HCT116 (cell line): Measurements from ENCODE around the gene NUDT4. TPM values are rescaled to one million over a fixed set of nuclear protein-coding genes. Genes with fewer than 3 reads are reported as not detected.

ENCODE experiments used
- ATAC-seq: fragments of 200-7000 bp; cut with Tn5 transposase; 2 replicates; pipeline ENCODE4 v1.9.1; 2020; ENCODE audit warnings: mild to moderate bottlenecking, moderate library complexity
- BruUV-seq: library from RNA; stranded (reverse); fragments of 400-500 nt; replicated peaks from 2 replicates; lab custom pipeline; 2021; lab: Mats Ljungman, UMichigan
- CTCF ChIA-PET: fragments of 300-600 bp; sonication (Branson Sonifier 250); formaldehyde crosslinking; loops from one replicate; lab custom pipeline; 2021; ENCODE audit warnings: antibody characterized with exemption; lab: Charles Lee
- POLR2A ChIA-PET: fragments of 300-600, 350-600 bp; sonication (Branson Sonifier 250); formaldehyde crosslinking; loops from one replicate; lab custom pipeline; 2021; ENCODE audit warnings: antibody characterized with exemption; lab: Charles Lee
- RAD21 ChIA-PET, 2 experiments: fragments of 300-600 bp; sonication (Branson Sonifier 250); formaldehyde crosslinking; loops; one replicate each; lab custom pipeline; 2023; ENCODE audit warnings: low total read pairs in 2 of 2; ENCODE audit not compliant: uncharacterized antibody in 2 of 2, unreplicated experiment in 2 of 2, low non-redundant PET in 1 of 2; lab: Charles Lee
- DNase-seq: peaks from one replicate; pipeline ENCODE4 v3.0.0-alpha.2; 2010; ENCODE audit warnings: low read depth, low spot score
- H2AFZ ChIP-seq: fragments of 200-600 bp; shearing (Covaris generic), sonication (generic); 2 replicates; pipeline ENCODE4 v1.6.1; 2017; ENCODE audit warnings: low read depth, mixed run types, mixed read lengths, antibody characterized with exemption, low read length; ENCODE audit not compliant: poor library complexity, severe bottlenecking
- H3K27ac ChIP-seq: 2 replicates; pipeline ENCODE4 v1.5.1; 2012; ENCODE audit warnings: low read depth, low read length
- H3K27me3 ChIP-seq: fragments of 200-600 bp; sonication (generic); 2 replicates; pipeline ENCODE4 v1.6.1; 2016; ENCODE audit warnings: mixed run types, low read length, mixed read lengths; ENCODE audit not compliant: insufficient read depth
- H3K36me3 ChIP-seq, 2 experiments: fragments of 200-500 bp in 1 of 2; fragments of 200-600 bp in 1 of 2; sonication (Bioruptor generic) in 1 of 2; sonication (generic) in 1 of 2; 2 replicates each; pipeline versions ENCODE4 v1.5.1 to v1.6.1; 2014 to 2016; ENCODE audit warnings: low read length in 2 of 2, inconsistent platforms in 1 of 2, mixed read lengths in 1 of 2, mixed run types in 1 of 2; ENCODE audit not compliant: insufficient read depth in 2 of 2, control insufficient read depth in 1 of 2
- H3K4me1 ChIP-seq, 2 experiments: fragments of 200-600 bp in 1 of 2; sonication (generic) in 1 of 2; 2 replicates each; pipeline versions ENCODE4 v1.5.1 to v1.6.1; 2012 to 2017; ENCODE audit warnings: low read length in 2 of 2, inconsistent platforms in 1 of 2, mild to moderate bottlenecking in 1 of 2, mixed read lengths in 1 of 2, mixed run types in 1 of 2, moderate library complexity in 1 of 2; ENCODE audit not compliant: insufficient read depth in 2 of 2, control insufficient read depth in 1 of 2
- H3K4me2 ChIP-seq: fragments of 200-600 bp; sonication (generic); 2 replicates; pipeline ENCODE4 v1.6.1; 2017; ENCODE audit warnings: mixed run types, low read length, mixed read lengths
- H3K4me3 ChIP-seq, 2 experiments: fragments of 200-600 bp in 1 of 2; sonication (generic) in 1 of 2; replicated peaks in 1 of 2; 2 replicates each; pipeline ENCODE4 v1.5.1; 2011 to 2016; ENCODE audit warnings: low read length in 2 of 2, control low read depth in 1 of 2, low read depth in 1 of 2, mild to moderate bottlenecking in 1 of 2, mixed read lengths in 1 of 2, mixed run types in 1 of 2
- H3K79me2 ChIP-seq: fragments of 200-600 bp; sonication (generic); 2 replicates; pipeline ENCODE4 v1.6.1; 2017; ENCODE audit warnings: mild to moderate bottlenecking, mixed run types, low read length, moderate library complexity, mixed read lengths; ENCODE audit not compliant: insufficient read depth
- H3K9ac ChIP-seq: fragments of 200-600 bp; sonication (generic); 2 replicates; pipeline ENCODE4 v1.6.1; 2016; ENCODE audit warnings: low read length, mixed read lengths
- H3K9me2 ChIP-seq: fragments of 200-600 bp; sonication (generic), shearing (Covaris generic); 2 replicates; pipeline ENCODE4 v1.6.1; 2017; ENCODE audit warnings: mixed run types, mild to moderate bottlenecking, moderate library complexity; ENCODE audit not compliant: insufficient read depth
- H3K9me3 ChIP-seq, 2 experiments: fragments of 200-500 bp in 1 of 2; fragments of 200-600 bp in 1 of 2; sonication (Bioruptor generic) in 1 of 2; sonication (generic) in 1 of 2; 2 replicates each; pipeline ENCODE4 v1.6.1; 2014 to 2017; ENCODE audit warnings: low read length in 2 of 2, mixed read lengths in 2 of 2, inconsistent platforms in 1 of 2, low read depth in 1 of 2, mild to moderate bottlenecking in 1 of 2, mixed run types in 1 of 2, moderate library complexity in 1 of 2; ENCODE audit not compliant: control insufficient read depth in 1 of 2, insufficient read depth in 1 of 2
- H4K20me1 ChIP-seq: fragments of 200-600 bp; sonication (generic), shearing (Covaris generic); 2 replicates; pipeline ENCODE4 v1.6.1; 2017; ENCODE audit warnings: mixed run types, mild to moderate bottlenecking, moderate library complexity; ENCODE audit not compliant: insufficient read depth
- CTCF ChIP-seq, 3 experiments: fragments of 200-600 bp in 1 of 3; sonication (generic) in 1 of 3; IDR thresholded peaks in 2 of 3; conservative IDR thresholded peaks in 1 of 3; 2 replicates each; pipeline ENCODE4 v1.5.1; 2012 to 2017; ENCODE audit warnings: low read depth in 2 of 3, low read length in 2 of 3, antibody characterized with exemption in 1 of 3, borderline replicate concordance in 1 of 3, control low read depth in 1 of 3, mild to moderate bottlenecking in 1 of 3, mixed read lengths in 1 of 3, mixed run types in 1 of 3, moderate library complexity in 1 of 3; ENCODE audit not compliant: insufficient read depth in 1 of 3
- EGR1 ChIP-seq: IDR thresholded peaks from 2 replicates; pipeline ENCODE4 v1.6.1; 2012; ENCODE audit warnings: low read depth
- ELF1 ChIP-seq: IDR thresholded peaks from 2 replicates; pipeline ENCODE4 v1.6.1; 2012; ENCODE audit warnings: low read depth, borderline replicate concordance
- MAX ChIP-seq: IDR thresholded peaks from 2 replicates; pipeline ENCODE4 v1.6.1; 2012
- POLR2A ChIP-seq: IDR thresholded peaks from 2 replicates; pipeline ENCODE4 v1.7.0; 2011; ENCODE audit warnings: borderline replicate concordance; ENCODE audit not compliant: insufficient read depth, insufficient read length; ENCODE audit errors: extremely low read depth
- POLR2AphosphoS5 ChIP-seq: IDR thresholded peaks from 2 replicates; pipeline ENCODE4 v1.6.1; 2011; ENCODE audit warnings: mild to moderate bottlenecking, low read depth, low read length, moderate library complexity
- RAD21 ChIP-seq: IDR thresholded peaks from 2 replicates; pipeline ENCODE4 v1.6.1; 2012; ENCODE audit warnings: low read depth, mild to moderate bottlenecking
- SIN3A ChIP-seq: IDR thresholded peaks from 2 replicates; pipeline ENCODE4 v1.6.1; 2012; ENCODE audit warnings: low read depth
- SP1 ChIP-seq: IDR thresholded peaks from 2 replicates; pipeline ENCODE4 v1.6.1; 2012; ENCODE audit warnings: low read depth
- SRF ChIP-seq: IDR thresholded peaks from 2 replicates; pipeline ENCODE4 v1.6.1; 2012; ENCODE audit warnings: low read depth
- ZBTB33 ChIP-seq: IDR thresholded peaks from 2 replicates; pipeline ENCODE4 v1.6.1; 2011; ENCODE audit warnings: mild to moderate bottlenecking, low read length, moderate library complexity; ENCODE audit not compliant: insufficient replicate concordance; ENCODE audit errors: extremely low read depth
- intact Hi-C: fragments of 100-400 bp; cut with micrococcal nuclease; formaldehyde crosslinking; loops from 2 replicates; pipeline ENCODE4 v1.10.0; 2022
- total RNA-seq: library from RNA; stranded (reverse); gene quantifications from one replicate; pipeline ENCODE4 v1.2.1, GENCODE V29; 2021; ENCODE audit not compliant: unreplicated experiment

The NUDT4 gene
- total RNA-seq, 1 experiment from 2014 or later: 41.2 TPM

GRCh38 chr12:93369505-93369904, 8.2 kb upstream of the NUDT4 start:
- Histone ChIP-seq H3K4me2 (no peak overlapping the region), H3K27me3 (no peaks in the 10 kb centered on the region), H3K36me3 (no peaks in the 10 kb centered on the region), H4K20me1 (no peaks in the 10 kb centered on the region), H3K9me3 (no peaks in the 10 kb centered on the region), H3K79me2 (no peaks in the 10 kb centered on the region), H3K27ac (no peak overlapping the region), H3K4me1 (no peaks in the 10 kb centered on the region), H3K9ac (no peak overlapping the region), H2AFZ (no peak overlapping the region)
- CTCF ChIA-PET: no interaction called here
- ATAC-seq: no peak
- POLR2A ChIA-PET: no interaction called here
- no TSS peak for BruUV-seq
- no peak for TF ChIP-seq POLR2AphosphoS5
- TF ChIP-seq ZBTB33: no peak
- TF ChIP-seq SIN3A: no peak
- no peak for TF ChIP-seq MAX
- TF ChIP-seq SRF: no peak
- TF ChIP-seq ELF1: no peak
- no peak for TF ChIP-seq EGR1
- no peak for TF ChIP-seq POLR2A
- no peak for TF ChIP-seq RAD21
- TF ChIP-seq SP1: no peak
- no peak for TF ChIP-seq CTCF (IDR thresholded peaks at IDR 0.05 in 2 of 3, conservative IDR thresholded peaks at IDR 0.05 in 1 of 3; ENCODE audit: borderline replicate concordance in 1 of 3, insufficient read depth in 1 of 3, low read depth in 2 of 3, low read length in 2 of 3)
- TF ChIP-seq, all 23 proteins: peak for 0
- DNase-seq: no peak
- H3K4me3 ChIP-seq: no peak overlapping the region
- H3K9me2 ChIP-seq: no peaks in the 10 kb centered on the region
- intact Hi-C loops: no loop called here
- RAD21 ChIA-PET: no interaction called here
